ENCODE data around the gene USP3.

USP3 gene

DNA sequence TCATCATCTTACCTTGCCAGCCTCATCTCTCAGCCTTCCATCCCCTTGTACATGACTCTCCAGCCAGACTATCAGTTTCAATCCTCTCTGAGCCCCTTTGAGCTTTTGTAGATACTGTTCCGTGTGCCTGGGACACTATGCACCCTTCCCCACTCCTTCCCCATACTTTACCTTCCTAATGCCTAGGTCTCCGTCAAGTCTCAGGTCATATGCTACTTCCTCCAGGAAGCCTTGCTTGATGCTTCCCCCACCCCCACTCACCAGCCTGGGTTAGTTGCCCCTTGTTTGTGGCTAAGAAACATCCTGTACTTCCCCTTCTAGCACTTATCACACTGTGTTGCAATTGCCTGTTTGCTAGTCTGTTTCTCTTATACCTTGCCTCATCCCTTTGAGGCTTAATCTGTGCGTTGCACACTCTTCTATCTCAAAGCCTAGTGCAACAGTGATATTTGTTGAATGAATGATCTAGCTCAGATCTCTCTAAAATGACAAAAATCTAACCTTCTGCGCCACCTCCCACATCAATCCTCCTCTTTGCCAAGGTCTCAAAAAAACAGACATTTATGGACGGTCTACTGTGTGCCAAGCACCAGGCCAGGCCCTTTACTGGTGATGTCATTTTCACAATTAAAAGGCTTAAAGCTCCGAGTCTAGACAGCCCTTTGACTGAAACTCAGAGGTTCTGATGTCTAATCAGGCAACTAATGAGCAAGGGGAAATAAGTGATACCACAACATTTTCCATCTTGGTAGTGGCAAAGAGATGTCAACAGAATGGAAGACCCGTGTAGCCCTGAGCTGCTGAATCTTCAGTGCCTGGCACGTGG lies 6.5 kb upstream of the USP3 start:
- peak; percentile 87 for DNase-seq (ENCODE audit: low spot score)

DNA sequence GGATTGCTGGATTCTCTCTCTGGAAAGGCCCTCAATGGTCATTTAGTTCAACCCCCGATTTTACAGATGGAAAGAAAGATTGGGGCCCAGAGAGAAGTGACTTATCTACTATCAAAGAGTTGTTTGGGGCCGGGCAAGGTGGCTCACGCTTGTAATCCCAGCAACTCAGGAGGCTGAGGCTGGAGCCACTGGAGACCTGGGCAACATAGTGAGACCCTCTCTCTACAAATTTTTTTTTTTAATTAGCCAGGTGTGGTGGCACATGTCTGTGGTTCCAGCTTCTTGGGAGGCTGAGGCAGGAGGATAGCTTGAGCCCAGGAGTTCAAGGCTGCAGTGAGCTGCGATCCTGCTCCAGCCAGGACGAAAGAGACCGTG lies 5.2 kb upstream of the USP3 start:
- DNase-seq (ENCODE audit: low spot score), result no peak

DNA sequence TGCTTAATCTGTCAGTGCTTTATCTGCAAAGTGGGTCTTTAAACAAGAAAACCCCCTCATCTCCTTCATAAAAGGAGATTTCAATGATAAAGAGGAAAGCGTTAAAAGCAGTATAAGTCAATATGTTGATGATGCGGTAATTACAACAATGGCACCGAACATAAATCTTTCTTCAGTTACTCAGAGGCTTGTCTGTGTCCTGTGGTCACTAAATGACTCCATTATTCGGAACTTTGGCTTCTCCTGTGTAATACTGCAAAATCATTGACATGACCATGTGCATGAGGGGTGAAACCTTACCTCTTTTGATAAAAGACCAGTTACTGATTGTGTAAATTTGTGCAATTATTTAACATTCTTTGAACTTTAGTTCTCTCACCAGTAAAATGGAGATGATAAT lies 4.8 kb upstream of the USP3 start:
- DNase-seq (ENCODE audit: low spot score), result no peak

DNA sequence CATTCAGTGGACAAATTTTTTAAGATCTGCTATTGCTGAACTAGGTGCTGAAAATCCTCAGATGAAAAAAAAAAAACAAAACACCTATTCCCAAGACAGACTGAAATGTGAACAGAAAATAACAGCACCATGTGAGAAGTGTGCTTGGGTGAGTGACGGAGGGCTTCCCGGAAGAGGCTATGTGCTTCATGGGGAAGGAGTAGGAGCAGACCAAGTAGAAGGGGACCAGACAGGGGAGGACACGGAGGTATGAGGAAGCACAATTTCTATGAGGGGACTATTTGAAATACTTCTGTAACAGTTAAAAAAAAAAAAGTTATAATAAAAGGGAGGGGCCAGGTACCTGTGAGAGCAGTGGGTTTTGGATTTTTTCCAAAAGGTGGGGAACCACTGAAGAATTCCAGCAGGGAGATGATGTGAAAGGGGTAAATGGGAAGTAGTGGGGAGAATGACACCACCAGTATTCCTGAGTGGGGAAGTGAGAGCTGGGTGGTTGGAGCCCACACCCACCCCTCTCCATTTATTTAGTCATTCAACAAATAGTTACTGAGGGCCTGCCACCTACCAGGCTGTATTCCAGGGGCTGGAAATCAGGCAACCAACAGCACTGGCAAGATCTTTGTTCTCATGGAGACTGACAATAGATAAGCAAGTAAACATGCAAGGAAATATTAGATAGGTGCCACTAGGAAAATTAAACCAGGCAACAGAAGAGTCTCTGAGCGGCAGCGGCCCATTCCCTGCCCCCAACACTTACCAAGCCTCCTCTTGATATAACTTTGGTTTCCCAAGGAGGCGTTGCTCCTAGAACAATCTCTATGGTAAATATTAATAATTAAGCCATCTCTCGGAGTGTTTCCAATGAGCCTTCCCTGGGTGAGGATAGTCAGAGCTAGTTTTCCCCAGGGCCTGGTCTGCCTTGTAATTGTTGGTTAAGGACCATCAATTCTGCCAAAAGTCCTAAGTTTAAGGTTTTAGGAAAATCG lies 3.8 kb upstream of the USP3 start:
- DNase-seq (ENCODE audit: low spot score), result no peak

DNA sequence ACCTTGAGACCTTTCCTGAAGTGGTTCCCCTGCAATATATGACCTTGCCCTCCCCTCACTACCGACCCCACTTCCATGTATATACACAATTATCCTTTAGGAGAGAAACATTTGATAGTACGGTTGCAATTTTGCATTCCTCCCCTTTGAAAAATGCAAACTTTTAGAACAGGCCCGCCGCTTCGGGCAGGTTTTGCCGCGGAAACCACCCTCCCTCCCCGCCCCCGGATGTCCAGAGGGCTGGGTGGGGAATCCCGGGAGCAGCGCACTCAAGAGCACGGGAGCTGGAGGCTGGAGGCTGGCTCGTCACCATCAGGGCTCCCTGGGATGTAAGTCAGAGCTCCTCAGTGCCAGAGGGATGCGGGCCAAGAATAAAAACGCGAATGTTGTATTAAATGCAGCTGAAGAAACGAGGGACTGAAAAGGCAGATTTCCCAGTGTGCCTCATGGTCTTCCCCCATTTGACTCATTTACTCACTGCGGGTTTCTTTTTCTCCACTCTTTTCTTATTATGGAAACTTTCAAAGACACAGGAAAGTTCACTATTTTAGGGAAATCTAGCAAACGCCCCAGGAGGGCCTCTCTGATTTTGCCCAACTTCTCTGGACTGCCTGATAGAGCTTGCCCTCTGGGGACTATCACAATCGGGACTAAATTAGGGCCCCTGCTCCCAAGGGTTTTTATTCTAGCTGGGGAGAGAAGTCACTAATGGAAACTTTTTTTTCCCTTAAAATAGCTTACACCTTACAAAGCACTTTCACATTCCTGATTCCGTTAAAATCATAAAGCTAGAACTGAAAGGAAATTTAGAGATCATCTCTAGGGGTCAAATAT lies 2.9 kb upstream of the USP3 start:
- peak; percentile 43 for DNase-seq (ENCODE audit: low spot score)

DNA sequence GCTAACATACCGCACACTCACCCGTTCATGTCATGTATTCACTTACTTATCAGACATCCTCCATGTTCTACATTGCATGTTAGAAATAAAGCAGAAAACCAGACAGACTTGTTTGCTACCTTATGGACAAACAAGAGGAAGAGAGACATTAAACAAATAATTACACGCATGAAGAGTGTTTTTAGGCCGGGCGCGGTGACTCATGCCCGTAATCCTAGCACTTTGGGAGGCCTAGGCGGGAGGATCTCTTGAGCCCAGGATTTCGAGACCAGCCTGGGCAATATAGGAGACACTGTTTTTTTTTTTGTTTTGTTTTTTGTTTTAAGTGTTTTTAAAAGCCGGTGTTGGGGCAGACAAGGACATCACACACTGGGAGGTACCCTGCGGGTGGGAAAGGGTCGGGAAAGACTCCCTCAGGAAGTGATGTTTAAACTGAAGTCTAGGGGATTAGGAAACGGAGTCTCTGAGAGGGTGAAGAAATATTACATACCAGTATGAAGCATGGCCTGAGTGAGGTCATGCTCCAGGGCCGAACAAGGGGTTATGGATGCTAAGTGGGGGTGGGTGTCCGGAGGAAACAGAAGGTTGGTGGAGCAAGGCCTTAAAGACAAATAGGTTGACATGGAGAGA lies 2.1 kb upstream of the USP3 start:
- DNase-seq (ENCODE audit: low spot score), result no peak

DNA sequence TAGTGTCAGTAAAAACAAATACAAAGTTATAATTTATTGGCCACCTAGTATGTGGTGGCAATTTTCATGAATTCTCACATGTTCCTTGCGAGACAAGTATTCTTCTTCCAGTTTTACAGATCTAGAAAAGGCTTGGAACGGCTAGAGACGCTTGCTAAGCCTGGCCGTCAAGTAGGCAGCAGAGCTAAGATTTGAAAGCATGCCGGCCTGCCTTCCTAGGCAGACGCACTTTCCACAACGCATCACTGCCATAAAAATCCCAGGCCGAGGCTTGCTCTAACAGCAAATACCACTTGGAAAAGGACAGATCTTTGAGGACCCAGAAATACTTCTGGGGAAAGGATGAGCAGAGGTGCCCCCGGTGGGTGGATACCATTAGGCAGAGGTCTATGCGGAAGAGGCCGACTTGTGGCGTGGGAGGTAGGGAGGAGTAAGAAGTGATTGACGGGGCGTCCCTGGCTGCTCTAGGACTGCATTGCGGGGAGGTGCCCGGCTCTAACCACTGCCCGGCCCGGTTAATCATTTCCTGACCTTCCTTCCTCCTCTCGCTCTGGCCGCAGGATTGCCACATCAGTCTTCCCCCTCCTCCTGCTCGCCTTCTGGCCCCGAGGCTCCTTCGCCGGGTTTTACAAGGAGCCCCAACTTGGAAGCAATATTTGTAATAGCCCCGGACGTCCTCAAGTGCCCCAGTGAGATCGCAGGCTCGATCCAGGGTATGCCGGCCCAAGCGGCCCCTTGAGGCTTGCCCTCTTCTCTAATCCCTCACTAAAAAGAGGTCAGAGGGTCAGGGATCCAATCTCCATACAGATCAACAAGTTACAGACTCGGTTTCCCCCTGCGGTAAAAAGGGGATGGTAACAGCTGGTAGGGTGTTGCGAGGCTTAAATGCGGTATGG lies 1.3 kb upstream of the USP3 start:
- peak; percentile 78 for DNase-seq (ENCODE audit: low spot score)

DNA sequence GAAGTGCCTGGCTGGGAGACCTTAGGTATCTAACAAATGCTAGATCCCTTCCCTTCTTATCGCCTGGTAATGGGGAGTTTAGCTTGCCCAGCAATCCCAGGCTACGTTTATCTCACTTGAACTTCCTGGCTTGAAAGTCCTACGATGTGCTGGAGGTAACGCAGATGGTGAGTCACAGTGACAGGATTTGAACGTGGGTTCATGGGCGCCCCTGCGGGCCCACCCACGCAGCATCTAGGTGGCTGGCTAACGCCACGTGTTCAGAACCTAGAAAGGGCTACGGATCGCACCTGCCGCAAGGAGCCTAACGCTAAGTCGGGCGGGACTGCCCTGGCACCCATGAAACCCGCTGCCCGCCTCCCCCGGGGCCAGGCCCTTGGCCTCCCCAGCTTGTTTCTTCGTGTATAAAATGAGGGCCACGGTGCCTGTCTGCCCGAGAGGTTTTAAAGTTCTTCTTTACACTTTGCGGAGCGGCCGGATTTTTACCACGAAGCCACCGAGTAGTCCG lies 600 bp upstream of the USP3 start:
- DNase-seq (ENCODE audit: low spot score), result peak; percentile 90

DNA sequence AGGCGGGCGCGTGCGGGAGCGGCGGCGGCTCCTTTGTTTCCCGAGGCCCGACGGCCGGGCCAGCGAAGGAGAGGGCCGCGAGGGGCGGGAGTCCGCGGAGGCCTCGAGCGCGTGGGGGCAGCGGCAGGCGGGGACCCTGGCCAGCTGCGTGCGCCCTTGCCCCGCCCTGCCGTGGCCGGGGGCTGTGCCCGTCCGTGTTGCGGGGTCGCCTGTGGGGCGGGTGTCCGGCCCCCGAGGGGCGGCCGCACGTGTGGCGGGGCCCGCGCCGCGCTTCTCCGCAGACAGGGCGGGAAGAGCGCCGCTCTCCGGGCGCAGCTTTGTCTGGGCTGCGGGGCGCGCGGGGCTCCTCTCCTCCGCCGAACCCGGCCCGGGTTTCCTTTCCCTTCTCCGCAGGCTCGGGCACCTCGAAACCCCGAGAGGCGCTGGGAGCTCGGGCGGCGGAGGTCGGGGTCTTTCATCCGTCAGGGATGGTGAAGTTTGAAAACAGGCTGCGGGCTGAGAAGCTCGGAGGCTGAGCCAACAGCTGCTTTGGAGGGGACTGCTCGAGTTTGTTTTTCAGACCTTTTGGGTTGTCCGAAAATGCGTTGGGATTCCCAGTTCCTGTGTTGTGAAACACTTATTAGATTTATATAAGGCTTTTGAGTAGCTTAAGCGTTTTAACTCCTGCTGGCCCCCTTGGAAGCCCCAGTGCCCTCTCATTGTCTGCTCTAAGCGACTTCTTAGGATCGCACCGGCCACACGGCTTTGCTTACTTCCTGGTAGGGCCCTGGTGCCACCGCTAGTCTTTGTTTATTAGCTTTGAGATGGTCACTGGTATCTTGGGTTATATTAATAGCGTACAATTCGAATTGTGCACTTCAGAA lies 817 bp downstream of the USP3 start:
- peak; percentile 43 for DNase-seq (ENCODE audit: low spot score)

DNA sequence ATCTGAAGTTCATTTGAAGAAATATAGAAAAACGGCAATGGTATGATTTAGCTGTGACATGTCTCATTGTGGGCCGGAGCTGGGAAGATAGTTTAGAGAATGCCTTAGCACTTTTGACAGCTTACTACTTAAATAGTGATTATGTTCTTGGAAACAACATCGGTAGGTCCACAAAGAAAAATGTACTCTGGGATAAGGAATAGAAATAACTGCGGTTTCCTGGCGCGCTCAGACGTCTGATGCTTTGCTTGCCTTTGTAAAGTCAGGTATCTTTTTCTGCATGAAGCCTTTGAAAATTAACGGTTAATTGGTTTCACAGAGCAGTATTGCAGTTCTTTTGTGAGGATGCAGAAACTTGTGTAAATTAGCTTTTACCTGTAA lies 1.4 kb downstream of the USP3 start:
- DNase-seq (ENCODE audit: low spot score), result no peak

DNA sequence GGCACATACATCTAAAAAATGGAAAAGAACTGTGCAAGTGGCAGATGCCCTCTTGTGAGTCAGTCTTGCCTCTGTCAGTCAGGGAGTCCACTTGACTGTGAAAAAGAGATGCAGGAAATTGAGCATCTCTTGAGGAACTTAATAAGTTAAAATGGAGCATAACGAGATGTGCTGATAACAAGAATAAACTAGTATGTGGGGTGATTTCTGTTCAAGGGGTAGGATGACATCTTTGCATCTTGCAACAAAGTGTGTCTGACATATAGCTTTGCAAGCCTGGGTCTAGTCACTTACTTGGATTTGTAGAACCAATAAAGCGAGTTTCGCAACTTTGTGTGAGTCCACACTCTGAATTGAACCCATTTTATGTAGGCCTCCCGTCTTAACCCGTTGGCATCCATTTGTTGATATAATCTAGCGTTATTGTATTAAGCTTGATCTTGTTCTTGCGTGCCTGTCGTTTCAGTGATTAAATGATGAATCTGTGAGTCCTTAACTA lies 2.2 kb downstream of the USP3 start:
- DNase-seq (ENCODE audit: low spot score), result peak; percentile 48

DNA sequence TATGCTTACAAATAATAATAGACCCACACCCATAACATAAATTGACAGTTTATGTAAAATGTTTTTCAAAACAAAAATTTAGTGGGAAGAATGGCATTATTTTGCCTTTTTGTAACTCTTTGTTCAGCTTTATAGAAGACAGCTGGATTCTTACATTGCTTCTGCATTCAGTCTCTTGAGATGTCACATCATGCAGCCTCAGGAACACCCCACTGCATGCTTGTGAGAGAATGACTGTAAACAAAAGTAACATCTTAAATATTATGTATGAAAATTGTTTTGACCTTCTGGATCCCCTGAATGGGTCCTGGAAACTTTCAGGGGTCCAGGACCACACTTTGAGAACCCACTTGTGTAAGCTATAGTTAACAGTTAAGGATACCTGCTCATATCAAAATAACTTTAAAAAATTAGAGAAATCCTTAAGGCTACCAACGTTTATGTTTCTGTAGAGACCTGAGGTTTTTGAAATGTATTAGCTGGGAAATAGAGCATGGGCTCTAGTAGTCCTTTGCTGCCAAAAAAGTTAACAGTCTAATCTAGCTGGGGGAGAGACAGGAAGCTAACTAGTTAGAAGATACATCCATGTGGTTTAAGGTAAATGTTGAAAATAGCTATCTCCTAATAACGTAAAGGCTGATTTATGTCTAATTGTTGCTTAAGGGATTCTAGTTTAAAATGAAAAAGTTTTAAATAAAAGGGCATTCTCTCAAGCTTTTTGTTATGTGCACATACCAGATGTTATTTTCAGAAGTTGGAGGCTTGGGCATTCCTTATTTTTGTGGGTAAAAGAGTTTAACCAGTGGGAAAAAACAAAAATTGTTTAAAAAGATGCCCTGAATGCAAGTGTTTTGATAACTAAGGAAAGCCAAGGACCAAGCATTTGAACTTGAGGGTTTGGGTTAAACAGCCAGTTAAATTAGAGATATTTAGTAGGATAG lies 3.8 kb downstream of the USP3 start:
- DNase-seq (ENCODE audit: low spot score), result no peak

DNA sequence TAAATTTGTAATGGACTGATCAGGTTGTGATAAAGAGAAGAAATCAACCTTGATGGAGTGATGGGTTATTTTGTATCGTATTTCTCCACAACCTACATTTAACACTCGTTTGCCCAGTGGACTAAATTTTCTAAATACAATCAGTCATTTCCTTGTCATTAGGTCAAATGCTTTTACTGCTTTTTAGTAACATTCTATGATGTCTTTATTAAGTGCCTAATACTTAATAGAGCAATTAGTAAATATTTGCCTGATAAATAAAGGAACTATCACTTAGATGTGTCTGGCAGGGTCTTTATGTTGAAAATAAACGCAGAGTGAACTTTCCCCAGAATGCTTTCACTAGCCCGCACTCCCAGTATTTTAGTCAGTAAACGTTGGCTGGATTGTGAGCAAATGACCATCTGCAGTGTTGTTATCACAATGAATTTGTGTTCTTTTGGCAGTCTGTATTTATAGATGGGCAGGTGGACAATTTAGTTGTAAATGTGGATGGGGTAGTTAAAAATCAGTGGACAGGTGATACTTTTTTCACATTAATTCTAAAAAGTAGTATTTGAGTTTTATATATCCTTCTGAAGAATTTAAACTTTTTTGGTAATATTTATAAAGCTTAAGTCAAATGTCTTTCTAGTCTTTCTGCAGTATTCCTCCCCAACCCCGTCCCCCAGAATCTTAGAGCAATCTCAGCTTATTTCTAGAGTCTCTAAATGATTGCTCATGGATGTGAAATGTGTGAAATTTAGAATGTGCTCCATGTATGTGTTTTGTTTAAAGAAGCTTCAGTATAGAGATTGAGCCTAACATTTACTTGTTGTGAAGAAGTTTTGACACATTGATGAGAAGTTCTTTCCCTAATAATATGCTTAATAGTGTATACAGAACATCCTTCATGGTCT lies 4.9 kb downstream of the USP3 start:
- no peak for DNase-seq (ENCODE audit: low spot score)

DNA sequence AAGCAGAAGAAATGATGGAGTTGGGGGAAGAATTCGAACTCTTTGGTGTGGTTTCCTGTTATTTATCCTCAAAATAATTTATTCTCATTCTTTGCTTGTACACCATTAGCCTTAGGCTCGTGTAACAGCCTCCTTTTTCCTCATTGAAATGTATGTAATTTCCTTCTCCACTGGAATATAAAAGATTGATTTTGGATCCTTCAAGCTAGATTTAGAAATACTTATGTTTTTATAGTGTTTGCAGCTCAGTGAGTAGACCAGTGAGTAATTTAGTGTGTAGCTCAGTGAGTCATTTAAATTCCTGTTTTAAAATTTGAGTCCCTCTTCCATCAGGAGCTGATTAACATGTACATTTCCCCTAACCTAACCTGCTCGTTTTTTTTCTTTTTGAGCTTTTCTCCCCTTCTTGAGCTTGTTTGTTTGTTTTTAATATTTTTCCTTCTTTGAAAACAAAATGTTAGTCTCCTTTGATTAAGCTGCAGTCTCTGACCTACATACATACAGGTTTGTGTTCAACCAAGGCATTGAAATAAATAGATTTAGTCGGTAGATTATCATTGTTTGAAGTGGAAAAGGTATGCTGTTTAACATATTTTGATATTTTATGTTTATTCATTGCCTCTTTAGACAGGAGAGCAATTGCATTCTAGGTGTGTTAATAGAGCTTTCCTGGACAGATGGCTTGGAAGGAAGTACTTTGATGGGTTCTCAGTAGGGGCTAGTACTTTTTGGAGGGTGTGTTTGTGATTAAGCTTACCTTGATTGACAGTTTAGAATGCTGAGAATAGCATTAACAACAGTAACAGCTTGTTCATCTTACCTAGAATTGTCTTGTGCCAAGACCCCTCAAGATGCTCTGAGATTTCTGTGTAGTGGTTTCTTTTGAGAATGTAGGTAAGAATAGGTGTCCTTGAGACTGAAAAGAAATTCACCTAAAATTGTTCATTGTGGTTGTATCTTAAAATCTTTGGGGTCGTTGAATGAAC lies 5.9 kb downstream of the USP3 start:
- no peak for DNase-seq (ENCODE audit: low spot score)

DNA sequence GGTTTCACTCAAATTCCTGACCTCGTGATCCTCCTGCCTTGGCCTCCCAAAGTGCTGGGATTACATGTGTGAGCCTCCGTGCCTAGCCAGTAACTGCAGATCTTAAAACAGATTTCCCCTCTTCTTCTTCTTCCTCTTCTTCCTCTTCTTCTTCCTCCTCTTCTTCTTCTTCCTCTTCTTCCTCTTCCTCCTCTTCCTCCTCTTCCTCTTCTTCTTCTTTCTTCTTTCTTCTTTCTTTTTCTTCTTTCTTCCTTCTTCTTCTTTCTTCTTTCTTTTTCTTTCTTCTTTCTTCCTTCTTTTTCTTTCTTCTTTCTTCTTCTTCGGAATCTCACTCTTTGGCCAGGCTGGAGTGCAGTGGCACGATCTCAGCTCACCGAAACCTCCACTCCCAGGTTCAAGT lies 7.8 kb downstream of the USP3 start:
- DNase-seq (ENCODE audit: low spot score), result no peak

DNA sequence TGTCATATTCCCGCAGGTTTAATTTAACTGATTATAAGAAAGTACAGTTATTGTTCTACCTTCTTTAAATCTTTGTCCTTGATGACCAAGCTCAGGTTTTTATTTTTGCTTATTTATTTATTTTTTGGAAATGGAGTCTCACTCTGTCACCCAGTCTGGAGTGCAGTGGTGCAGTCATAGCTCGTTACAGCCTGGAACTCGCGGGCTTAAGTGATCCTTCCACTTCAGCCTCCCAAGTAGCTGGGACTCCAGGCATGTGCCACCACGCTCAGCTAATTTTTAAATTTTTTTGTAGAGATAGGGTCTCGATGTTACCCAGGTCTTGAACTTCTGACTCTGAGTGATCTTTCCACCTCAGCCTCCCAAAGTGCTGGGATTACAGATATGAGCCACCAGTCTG lies 8.9 kb downstream of the USP3 start:
- no peak for DNase-seq (ENCODE audit: low spot score)

Data from CD4-positive, alpha-beta T cell treated with Interleukin-6 at 100 ng/mL for 8 hours (primary cell).